Skin epidermis (tissue), 12 donors: ENCODE results near the gene STARD9.

Source experiments
- H3K27ac ChIP-seq, 21 experiments: fragments of 200-600 bp; sonication (generic) in 11 of 21; one replicate each; pipeline ENCODE4 v1.5.0; 2020; ENCODE audit warnings: mild to moderate bottlenecking in 3 of 21, inconsistent platforms in 2 of 21, moderate library complexity in 2 of 21
- H3K4me3 ChIP-seq, 7 experiments: fragments of 200-600 bp; sonication (generic) in 2 of 7; one replicate each; pipeline ENCODE4 v1.5.0; 2020; ENCODE audit warnings: inconsistent platforms in 2 of 7, mild to moderate bottlenecking in 2 of 7, moderate library complexity in 1 of 7

The STARD9 gene

GRCh38 chr15:42721016-42721415, 145.6 kb downstream of the STARD9 start:
- no peak overlapping the region for H3K4me3 ChIP-seq
- H3K27ac ChIP-seq, result peak overlapping the region in 1 of 21 experiments; percentile 40

GRCh38 chr15:42721916-42722315, 146.5 kb downstream of the STARD9 start:
- H3K27ac ChIP-seq, result peak overlapping the region in 2 of 21 experiments; percentile 34 to 40
- no peak overlapping the region for H3K4me3 ChIP-seq

- Histone ChIP-seq H3K4me3 (no peak overlapping the region), H3K27ac (no peak overlapping the region)
Measured at GRCh38 chr15:42723068-42723467, 147.7 kb downstream of the STARD9 start.

GRCh38 chr15:42724276-42724675, 148.9 kb downstream of the STARD9 start:
- H3K4me3 ChIP-seq, result no peak overlapping the region
- H3K27ac ChIP-seq, result no peak overlapping the region

- no peak overlapping the region for H3K27ac ChIP-seq
Measured at GRCh38 chr15:42725331-42725903, 150.0 kb downstream of the STARD9 start.

GRCh38 chr15:42726114-42726513, 150.7 kb downstream of the STARD9 start:
- no peak overlapping the region for H3K4me3 ChIP-seq

More at GRCh38 chr15:42725331-42725903, 150.0 kb downstream of the STARD9 start:
- no peak overlapping the region for H3K4me3 ChIP-seq

GRCh38 chr15:42727750-42728381, 152.5 kb downstream of the STARD9 start:
- Histone ChIP-seq H3K4me3 (no peak overlapping the region), H3K27ac (no peak overlapping the region)

More at GRCh38 chr15:42726114-42726513, 150.7 kb downstream of the STARD9 start:
- no peak overlapping the region for H3K27ac ChIP-seq

- H3K4me3 ChIP-seq, result no peak overlapping the region
- H3K27ac ChIP-seq, result no peak overlapping the region
Measured at GRCh38 chr15:42728560-42728959, 153.2 kb downstream of the STARD9 start.

GRCh38 chr15:42728972-42729371, 153.6 kb downstream of the STARD9 start:
- H3K4me3 ChIP-seq, result no peak overlapping the region
- H3K27ac ChIP-seq, result no peak overlapping the region

- no peak overlapping the region for H3K27ac ChIP-seq
- no peak overlapping the region for H3K4me3 ChIP-seq
Measured at GRCh38 chr15:42729409-42729808, 154.0 kb downstream of the STARD9 start.

- H3K4me3 ChIP-seq, result no peak overlapping the region
- H3K27ac ChIP-seq, result no peak overlapping the region
Measured at GRCh38 chr15:42730135-42730534, 154.7 kb downstream of the STARD9 start.

- no peak overlapping the region for H3K4me3 ChIP-seq
- H3K27ac ChIP-seq, result no peak overlapping the region
Measured at GRCh38 chr15:42730536-42730935, 155.1 kb downstream of the STARD9 start.

- H3K4me3 ChIP-seq, result no peak overlapping the region
- no peak overlapping the region for H3K27ac ChIP-seq
Measured at GRCh38 chr15:42731461-42731860, 156.1 kb downstream of the STARD9 start.

GRCh38 chr15:42732095-42732827, 156.9 kb downstream of the STARD9 start:
- H3K4me3 ChIP-seq, result no peak overlapping the region
- H3K27ac ChIP-seq, result no peak overlapping the region

GRCh38 chr15:42733027-42733426, 157.6 kb downstream of the STARD9 start:
- Histone ChIP-seq H3K27ac (no peak overlapping the region), H3K4me3 (no peak overlapping the region)

GRCh38 chr15:42734076-42734672, 158.8 kb downstream of the STARD9 start:
- H3K27ac ChIP-seq, result no peak overlapping the region
- no peak overlapping the region for H3K4me3 ChIP-seq

- Histone ChIP-seq H3K4me3 (peak overlapping the region; percentile 64 to 99 (median 86)), H3K27ac (peak overlapping the region in 10 of 21 experiments; percentile 43 to 94 (median 83))
Measured at GRCh38 chr15:42735382-42736165, 160.2 kb downstream of the STARD9 start.

- Histone ChIP-seq H3K27ac (peak overlapping the region in 20 of 21 experiments; percentile 60 to 94 (median 81)), H3K4me3 (peak overlapping the region; percentile 64 to 99 (median 86))
Measured at GRCh38 chr15:42736178-42736792, 160.9 kb downstream of the STARD9 start.
